Suprapubic skin (tissue), 3 donors: ENCODE results near the gene STUM.

ENCODE experiments used
- POLR2A ChIP-seq, 2 donors: fragments of 450-650 bp; IDR thresholded peaks; one replicate each; pipeline ENCODE4 v1.6.1; 2017; ENCODE audit warnings: antibody characterized with exemption in 2 of 2, mild to moderate bottlenecking in 2 of 2, moderate library complexity in 2 of 2
- TF ChIP-seq, protein P1 (sequence below), 2 donors: fragments of 200-600 bp in 1 of 2; fragments of 450-650 bp in 1 of 2; sonication (generic) in 1 of 2; IDR thresholded peaks; one replicate each; pipeline ENCODE4 v1.5.1; 2016 to 2019; ENCODE audit warnings: antibody characterized with exemption in 2 of 2, mild to moderate bottlenecking in 1 of 2, moderate library complexity in 1 of 2

- TF ChIP-seq POLR2A (IDR thresholded peaks at IDR 0.05) = no peak
- TF ChIP-seq, protein P1, sequence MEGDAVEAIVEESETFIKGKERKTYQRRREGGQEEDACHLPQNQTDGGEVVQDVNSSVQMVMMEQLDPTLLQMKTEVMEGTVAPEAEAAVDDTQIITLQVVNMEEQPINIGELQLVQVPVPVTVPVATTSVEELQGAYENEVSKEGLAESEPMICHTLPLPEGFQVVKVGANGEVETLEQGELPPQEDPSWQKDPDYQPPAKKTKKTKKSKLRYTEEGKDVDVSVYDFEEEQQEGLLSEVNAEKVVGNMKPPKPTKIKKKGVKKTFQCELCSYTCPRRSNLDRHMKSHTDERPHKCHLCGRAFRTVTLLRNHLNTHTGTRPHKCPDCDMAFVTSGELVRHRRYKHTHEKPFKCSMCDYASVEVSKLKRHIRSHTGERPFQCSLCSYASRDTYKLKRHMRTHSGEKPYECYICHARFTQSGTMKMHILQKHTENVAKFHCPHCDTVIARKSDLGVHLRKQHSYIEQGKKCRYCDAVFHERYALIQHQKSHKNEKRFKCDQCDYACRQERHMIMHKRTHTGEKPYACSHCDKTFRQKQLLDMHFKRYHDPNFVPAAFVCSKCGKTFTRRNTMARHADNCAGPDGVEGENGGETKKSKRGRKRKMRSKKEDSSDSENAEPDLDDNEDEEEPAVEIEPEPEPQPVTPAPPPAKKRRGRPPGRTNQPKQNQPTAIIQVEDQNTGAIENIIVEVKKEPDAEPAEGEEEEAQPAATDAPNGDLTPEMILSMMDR (IDR thresholded peaks at IDR 0.05) = no peak
These were observed 73.4 kb downstream of the STUM start for GRCh38 chr1:226622012-226622411.
